TTC549 (cell line): ENCODE data around the gene TMEM8B.

Experiments
- FAIRE-seq: peaks from 2 replicates; lab custom pipeline; 2012; peaks lifted over from hg19 to GRCh38; lab: Jason Lieb, UNC

Gene TMEM8B

DNA sequence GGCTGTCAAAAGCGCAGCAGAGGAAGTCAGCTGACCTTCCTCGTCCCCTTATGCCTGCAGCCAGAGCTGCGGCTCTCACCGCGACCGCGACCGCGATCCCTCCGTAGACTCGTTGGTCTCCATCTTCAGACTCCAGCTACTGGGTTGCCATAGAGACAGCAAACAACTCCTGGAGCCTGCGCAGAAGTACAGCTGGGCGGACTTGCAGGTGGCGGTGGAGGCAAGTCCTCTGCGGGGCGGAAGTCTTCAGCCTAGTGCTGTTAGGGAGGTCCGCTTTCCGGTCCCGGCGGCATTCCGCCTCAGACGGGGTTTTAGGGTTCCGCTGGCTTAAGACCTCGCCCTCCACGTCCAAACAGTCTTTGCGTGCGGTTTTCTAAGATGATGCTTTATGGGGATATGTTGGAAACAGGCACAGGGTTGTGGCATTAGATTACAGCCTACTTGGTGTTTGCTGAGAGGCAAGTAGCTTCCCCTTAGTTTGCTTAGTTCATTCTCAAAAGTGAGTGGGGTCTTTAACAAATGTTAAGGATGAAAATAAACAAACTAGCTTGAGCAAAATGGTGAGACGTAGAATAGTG lies 16.9 kb upstream of the TMEM8B start, which contains the start of gene SPAG8:
TSS of gene SPAG8 (minus strand) at position 238 of the 578 bp plus-strand sequence. CDS start at position 123, 115 bp downstream.
- FAIRE-seq: no peak

DNA sequence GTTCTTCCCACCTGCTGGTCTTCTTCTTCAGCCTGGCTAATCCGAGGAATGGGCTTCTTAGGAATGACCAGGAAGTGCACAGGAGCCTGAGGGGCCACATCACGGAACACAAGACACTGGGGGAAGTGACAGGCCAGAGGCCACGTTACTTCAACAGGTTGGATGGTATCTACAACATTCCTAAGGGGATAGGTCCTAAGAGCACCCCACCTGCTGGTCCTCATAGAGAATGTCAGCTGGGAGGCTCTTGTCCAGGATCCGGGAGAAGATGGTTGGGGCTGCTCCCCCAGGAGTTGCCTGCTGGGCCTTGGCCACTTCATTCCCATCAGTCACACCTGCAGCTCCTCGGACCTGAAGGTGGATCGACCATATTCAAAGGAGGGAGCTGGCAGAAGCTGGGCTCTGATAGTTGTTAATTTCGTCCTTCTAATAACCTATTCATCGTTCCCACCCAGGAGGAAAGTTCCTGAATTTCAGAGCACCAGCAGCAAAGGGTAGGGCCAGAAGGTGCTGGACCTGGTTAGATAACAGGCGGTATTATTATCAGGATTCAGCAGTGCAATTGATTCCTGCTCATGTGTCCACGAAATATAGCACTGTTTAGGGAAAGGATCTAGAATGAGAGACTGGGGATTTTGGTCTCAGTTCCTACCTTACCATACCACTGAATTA lies 15.5 kb upstream of the TMEM8B start:
- no peak for FAIRE-seq

DNA sequence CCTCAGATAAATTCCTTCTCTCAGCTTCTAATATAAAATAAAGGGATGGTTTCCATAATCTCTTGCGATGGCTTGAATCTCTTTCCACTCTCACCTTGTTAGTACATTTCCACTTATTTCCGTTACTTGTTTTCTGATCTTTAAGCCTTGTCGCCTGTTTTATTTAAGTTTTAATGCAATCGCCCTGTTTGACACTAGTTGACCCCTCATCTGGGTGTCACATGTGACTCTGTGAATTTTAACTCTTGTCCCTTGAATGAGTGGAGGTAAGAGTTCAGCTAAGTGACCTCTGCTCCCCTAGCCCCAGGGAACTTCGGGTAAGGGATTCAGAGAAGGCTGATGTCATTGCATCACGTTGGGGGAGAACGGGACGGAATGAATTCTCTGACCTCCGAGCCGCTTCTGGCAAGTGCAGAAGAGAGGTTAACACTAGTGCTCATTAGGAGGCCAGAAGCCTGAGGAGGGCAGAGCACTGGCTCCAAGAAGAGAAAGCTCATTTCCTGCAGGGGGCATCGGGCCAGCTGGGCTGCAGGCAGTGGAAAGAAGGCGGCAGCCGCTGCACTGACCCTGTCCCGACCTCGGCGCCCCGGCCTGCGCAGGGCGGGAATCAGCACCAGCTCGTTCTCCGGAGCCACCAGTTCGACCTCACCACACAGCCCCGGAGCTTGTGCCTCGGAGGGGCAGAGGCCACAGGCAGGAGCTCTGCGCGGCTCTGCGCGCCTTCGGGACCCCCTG lies 14.8 kb upstream of the TMEM8B start:
- no peak for FAIRE-seq

DNA sequence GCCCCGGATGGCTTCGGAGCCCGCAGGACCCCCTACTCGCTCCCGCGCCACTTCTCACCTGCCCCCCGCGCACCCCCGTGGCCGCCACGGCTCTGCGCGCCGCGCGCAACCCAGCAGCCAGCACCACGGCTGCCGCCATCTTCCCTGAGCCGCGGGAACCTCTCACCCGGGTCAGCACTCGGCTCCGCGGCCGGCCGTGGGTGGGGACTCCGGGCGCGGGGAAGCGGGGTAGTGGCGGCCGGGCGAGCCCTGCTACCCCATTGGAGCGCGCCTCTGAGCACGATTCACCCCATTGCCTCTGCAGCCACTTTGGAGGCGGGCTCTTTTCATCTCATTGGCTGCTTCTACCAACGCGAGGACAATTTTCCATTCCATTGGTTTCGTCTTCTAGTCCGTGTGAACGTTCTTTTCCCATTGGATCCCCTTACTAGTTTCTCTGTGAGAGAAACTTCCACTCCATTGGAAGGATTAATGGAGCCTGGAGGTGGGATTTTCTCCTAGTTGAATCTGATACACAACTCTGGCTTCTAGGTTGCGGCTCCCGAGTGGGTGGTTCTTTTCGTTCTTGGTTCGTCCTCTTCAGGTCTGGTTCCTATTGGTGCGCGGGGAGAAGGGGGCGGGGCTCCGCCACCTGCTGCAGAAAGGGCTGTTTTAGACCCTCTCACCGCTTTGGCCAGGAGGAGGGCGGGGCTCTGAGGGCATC lies 14.0 kb upstream of the TMEM8B start, which contains the start of gene HINT2:
TSS of gene HINT2 (minus strand) at position 202 of the 703 bp plus-strand sequence. CDS start at position 139, 63 bp downstream.
- peak; percentile 98 for FAIRE-seq

DNA sequence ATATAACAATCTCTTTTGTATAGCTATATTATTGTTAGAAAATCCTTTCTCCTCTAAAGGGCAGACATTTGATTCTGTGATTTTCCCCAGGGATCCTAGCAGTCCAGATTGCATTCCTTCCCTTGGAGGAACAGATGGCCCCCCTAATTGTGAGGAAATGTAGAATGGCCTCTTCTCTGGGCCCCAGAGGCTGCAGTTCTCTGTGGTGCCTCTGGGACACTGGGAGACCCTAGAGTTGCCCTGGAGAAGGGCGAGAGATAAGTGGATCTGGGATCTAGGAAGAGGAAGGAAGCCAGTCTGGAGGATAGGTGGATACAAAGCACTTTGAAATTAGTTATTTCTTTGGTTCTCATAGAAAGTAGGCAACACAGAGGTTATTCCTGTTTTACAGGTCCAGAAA lies 12.3 kb upstream of the TMEM8B start:
- FAIRE-seq: no peak

DNA sequence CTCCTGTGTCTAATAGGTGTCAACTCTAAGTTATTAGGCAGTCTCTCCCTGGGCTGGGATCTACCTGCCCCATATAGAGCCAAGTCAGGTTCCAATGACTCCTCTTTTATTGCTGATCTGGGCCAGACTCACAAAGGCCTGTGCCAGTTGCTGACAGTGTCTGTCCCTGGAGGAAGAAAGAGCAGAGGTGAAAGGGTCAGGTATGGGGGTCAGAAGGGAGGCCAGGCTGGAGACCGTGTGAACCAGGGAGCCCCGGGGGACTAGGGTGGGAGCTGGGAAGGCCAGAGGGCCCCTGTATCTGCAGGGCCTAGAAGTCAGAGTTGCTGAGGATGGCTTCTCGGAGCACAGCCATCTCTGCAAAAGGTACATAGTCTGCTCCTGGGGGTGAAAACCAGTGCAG lies 10.7 kb upstream of the TMEM8B start:
- no peak for FAIRE-seq

DNA sequence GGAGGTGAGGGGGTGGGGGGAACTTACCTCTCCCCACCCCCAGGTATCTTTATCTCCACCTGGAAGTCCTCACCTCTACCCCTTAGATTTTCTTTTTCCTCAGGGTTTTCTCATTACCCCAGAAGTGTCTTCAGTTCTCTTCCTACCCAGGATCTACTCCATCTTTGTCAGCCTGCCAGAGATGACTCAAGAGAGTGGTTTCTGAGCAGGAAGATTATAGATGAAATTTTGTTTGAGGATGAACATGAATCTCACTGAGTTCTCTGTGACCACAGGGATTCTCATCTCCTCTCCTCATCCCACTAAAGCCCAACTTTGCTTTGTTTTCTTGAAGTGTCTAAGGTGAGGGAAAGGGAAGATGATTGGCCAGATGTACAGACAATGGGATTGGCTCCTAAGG lies 9.0 kb upstream of the TMEM8B start:
- FAIRE-seq: no peak

DNA sequence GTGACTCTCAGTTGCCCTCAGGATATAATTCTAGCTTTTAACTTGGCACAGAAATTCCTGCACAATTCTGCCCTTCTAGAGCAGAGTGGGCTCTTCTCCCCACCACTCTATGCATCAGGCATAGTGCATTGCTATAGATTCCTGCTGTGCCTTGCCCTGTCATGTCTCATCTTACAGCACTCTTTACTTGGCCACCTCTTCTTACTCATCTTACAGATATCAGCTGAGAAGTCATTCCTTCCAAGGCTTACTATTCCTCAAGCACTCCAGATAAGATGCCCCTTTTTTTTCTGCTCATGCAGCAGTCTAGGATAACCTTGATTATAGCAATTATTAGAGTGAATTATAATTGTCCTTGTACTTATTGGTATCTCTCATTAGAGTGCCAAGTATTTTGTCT lies 6.1 kb upstream of the TMEM8B start:
- FAIRE-seq: no peak

DNA sequence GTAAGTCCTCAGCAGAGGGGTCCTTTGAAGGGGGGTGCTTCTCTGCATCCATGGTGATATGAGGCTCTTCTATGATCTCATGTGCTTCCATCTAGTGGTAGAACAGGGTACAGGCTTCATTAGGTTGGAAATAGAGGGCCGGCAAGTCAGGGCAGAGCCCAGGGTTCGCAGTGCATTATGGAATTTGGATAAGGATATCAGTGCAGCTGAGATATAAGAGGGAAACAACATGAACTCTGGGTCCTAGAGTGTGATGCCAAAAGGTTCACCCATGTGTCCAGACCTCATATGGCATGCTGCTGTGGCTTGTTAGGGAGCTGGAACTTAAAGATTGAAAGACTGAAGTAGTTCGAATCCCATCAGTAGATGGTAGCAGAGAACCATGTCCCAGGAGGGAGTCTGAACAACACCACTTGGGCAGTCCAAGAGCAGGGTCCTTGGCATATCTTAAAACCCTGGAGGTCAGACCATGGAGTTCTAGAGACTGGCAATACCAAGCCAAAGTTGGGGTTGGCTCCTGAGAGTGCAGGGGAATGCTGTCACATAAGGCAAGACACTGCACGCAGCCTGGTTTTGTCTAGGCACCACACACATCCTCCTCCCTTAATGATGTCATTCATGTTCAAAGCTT lies 2.8 kb upstream of the TMEM8B start:
- FAIRE-seq: peak; percentile 9

DNA sequence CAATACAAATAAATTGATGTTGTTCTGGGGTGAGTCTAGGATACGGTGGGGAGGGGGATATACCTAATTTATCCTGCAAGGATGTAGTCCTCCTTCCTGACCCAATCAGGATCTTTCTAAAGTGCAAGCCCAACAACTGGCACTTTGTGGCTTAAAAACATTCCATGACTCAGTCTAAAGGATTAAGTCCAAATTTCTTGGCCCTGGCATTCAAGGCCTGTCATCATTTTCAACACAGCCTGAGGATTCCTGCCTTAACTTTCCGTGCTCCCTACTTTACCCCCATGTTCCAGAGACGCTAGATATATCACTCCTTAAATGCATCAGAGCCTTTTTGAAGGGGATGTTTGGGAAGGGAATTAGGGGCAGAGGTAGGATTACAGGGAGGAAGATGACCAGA lies 1.5 kb upstream of the TMEM8B start:
- FAIRE-seq: no peak

DNA sequence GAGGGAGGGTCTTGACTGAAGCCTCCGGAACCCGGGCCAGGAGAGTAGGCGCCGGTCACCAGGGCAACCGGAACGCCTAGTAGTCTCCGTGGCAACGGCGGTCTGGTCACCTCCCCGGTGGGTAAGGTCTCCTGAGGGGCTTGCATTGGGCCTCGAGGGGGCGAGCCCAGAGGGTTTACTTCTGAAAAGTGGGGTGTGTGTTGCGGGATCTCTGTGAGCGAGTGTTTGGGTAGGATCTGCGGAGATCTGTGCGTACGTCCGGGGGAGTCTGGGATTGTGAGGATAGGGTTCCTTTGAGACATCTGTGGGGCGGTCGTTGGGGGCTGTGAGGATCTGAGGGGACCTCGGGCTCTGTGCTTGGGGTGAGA lies 328 bp upstream of the TMEM8B start, which contains the start of gene FAM221B:
TSS of gene FAM221B (minus strand) at position 17 of the 368 bp plus-strand sequence. CDS start 2,571 bp downstream, outside the sequence.
- FAIRE-seq: no peak

DNA sequence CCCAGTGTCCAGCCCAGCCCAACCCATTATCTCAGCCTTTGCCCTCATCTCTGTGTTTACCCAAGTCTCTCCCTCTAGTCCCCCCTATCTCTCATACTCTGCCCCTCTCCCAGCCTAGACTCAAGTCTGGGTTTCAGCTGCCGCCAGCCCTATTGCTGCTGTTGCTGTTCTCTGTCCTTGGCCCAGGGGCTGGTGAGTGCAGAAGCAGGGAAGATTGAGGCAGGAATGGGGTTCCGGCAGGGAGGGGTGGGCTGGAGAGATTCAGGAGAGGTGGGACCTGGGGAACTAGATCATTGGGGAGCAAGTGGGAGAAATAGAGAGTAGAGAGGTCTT lies 702 bp downstream of the TMEM8B start:
- no peak for FAIRE-seq

DNA sequence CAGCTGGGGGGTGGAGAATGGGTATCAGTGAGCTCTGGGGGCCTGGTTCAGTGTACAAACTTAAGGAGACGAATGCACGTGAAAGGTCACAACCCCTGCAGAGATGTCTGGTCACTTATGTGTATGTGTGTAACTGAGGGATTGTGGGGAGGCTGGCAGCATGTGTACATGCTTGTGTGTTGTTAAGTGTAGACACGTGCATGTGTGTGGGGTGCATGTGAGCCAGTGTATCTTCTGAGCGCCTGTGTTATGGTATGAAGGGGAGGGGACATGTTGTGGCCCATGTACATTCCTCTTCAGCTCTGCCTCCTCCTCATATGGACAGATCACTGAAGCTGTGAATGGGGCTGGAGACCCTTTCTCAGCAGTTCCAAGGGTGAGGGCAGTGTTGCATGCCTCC lies 2.0 kb downstream of the TMEM8B start:
- FAIRE-seq: no peak

DNA sequence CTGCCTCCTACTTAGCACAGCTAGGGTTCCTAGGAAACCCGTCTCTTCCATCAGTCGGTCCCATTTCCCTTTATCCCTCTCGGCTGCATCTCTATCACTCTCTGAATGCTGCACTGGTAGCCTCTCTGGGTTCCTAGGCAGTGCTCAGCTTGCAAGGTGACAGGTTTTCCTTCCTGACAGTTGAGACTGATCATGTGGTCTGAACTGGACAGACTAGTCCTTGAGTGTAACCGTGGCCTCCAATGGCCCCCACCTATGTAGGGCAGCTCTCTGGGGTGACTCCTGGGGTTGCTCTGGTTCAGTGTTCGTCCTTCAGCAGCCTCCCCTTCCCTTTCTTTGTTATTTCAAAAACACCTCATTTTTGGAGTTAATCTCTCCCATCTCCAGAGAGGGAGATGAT lies 3.8 kb downstream of the TMEM8B start:
- FAIRE-seq: no peak

DNA sequence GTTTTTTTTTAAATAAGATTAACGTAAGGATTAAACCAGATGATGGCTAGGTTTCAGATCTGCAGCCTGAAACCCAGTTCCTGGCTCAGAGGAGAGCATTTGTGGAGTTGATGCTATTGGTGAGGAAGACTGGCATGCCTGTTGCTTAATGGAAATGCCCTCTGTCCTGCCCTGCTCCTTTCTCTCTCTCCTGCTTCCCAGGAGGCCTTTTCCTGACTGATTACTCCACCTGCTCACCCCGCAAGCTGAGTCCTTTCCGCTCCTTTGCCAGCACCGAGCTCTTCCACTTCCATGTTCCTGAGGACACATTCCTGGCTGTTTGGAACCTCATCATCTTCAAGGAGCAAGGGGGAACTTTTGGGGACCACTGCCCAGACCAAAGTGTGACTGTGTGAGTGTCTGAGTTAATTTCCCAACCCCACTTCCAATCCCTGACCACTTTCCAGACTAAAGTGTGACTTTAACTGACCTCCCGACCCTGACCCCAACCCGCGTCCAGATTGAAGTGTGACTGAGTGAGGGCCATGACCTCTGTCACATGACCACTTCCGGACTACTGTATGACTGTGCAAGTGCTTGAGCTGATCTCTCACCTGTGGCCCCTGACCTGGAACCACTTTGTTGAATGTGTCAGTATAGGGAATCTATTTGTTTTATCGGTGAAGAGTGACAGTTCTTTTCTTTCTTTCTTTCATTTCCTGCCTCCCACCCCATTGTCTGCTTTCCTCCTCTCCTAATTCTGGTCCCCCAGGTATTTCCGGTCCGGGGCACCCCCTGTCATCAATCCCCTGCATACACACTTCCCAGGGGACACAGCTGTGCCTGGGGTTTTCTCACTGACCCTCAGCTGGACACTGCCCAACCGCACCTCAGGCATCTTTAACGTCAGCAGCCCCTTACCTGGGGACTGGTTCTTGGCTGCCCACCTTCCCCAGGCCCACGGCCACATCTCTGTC lies 5.5 kb downstream of the TMEM8B start:
- FAIRE-seq: no peak

DNA sequence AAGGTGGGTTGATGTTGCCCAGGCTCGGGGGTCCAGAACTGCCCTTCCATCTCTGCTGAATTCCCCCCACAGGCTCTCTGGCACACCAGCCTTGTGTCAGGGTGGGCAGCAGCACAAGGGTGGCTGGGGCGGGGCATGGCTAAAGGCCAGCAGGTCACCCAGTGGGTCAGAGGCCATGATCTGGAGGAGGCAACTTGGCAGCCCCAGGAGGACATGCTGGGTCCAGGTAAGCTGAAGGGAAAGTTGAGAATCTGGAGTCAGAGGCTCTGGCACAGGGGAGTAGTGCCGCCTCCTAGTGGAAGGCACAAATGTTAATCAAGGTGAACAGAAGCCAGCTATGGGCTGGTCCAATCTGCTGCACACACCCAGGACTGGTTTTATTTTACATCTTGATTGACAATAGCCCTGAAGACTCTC lies 6.2 kb downstream of the TMEM8B start:
- no peak for FAIRE-seq

DNA sequence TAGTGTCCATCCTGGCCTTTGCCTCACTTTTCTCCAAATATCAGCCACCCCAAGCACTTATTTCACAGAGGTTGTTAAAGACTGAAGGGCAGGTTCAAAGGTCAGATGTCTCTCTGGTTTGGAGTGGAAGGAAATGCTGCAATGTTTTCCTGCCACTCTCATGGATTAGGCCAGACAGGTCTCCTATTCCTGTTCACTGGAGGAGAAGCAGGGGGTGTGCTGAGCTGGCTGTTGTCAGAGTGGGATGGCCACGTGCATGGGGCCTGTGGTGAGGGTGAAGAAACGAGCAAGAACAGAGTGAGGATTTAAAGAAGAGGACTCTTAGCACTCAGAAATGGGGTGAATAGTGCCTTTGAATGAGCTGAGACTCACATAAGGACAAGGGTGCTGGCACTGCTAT lies 6.7 kb downstream of the TMEM8B start:
- FAIRE-seq: no peak

DNA sequence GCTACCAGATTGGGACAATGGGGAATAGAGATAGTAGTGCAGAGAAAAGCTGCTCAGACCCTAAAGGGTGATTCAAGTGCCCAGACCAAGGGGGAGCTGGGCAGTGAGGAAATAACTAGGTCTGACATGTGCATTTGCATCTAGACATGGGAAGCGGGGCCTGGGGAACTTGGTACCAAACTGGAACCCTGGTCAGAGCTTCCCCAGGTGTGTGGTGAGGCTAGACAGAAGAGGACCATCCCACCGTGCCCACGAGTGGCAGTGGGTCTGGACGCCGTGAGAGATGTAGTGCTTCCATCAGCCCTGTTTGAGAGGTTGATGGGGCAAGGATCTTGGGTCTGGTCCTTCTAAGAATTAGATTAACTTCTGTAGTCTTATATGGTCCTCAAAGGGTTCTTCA lies 7.6 kb downstream of the TMEM8B start:
- no peak for FAIRE-seq

DNA sequence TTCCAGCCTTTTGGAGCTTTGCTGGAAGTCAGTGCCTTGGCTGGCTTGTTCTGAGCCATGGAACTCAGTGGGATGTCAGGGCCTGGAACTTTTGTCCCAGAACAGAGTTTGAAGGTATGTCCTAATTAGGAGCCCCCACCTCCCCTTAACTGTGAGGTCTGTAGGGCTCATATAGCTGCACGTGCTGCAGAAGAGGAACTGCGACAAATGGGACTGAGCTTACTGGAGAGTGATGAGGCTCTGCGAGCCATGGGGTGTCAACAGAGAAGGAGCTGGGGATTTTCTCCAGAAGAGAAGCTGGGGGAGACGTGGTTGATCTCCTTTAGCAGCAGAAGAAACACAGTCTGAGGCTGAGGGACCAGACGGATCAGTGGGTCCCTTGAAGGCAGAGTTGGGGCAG lies 10.9 kb downstream of the TMEM8B start:
- no peak for FAIRE-seq

DNA sequence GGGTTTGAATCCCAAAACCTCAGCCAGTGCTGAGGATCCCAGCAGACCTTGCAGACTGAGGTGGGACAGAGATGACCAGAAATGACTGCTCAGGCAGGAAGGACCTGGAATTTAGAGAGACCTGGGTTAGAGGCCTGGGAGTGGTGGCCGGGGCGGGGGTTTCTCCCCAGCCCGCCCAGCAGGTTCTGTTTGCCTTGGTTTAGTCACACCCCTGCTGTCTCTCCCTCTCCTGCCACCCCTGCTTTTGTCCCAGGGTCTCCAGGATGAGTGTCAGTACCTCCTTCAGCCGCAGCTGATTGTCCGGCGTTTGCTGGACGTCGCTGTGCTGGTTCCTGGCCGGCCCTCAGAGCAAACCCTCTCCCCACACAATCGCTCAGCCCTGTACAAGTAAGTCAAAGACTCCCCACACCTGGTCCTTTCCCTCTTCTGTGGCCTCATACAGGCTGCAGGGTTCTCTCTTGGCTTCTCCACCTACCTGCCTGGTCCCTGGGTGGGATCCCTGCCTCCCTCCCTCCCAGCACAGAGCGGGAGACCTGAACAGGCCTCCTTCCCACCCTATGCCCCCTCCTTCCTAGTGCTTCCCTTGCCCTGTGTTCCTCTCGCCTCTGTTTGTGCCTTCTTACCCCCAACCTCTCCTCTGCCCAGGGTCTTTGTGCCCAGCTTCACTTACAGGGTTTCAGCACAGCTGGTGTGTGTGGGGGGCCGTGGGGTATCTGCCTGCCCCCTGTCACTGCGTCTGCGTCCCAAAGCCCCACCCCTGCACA lies 12.0 kb downstream of the TMEM8B start:
- no peak for FAIRE-seq

DNA sequence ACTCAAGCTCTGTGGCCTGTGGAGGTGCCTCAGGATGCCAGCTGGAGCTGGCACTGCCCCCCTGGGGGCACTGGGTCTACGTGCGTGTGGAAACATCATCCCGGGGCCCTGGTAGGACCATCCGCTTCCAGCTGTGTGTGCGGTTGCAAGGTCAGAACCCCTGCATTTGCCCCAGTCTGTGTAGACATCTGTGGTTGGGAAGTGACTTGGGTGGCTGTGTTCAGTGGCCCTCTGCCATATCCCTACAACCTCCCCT lies 12.5 kb downstream of the TMEM8B start:
- FAIRE-seq: no peak
